GM06990 (cell line): Measurements from ENCODE around the gene SPRING1.

Source experiments
- DNase-seq: peaks from one replicate; pipeline ENCODE4 v3.0.0-alpha.2; 2011; ENCODE audit not compliant: insufficient read length; ENCODE audit errors: extremely low read depth
- H3K27me3 ChIP-seq: replicated peaks from 2 replicates; pipeline ENCODE4 v1.6.0; 2011; ENCODE audit warnings: low read length; ENCODE audit not compliant: control insufficient read depth, insufficient read depth
- H3K36me3 ChIP-seq: 2 replicates; pipeline ENCODE4 v1.5.1; 2011; ENCODE audit warnings: low read length; ENCODE audit not compliant: control insufficient read depth, insufficient read depth
- H3K4me3 ChIP-seq: replicated peaks from 2 replicates; pipeline ENCODE4 v1.5.1; 2011; ENCODE audit warnings: low read depth, mild to moderate bottlenecking, control low read depth, low read length
- TF ChIP-seq, protein P1 (sequence below): IDR thresholded peaks from 2 replicates; pipeline ENCODE4 v1.5.1; 2011; ENCODE audit warnings: low read length, control low read depth, mild to moderate bottlenecking, inconsistent platforms; ENCODE audit not compliant: insufficient read depth, poor library complexity, severe bottlenecking

Gene SPRING1

GRCh38 chr12:116727891-116728290 lies 10.0 kb downstream of the SPRING1 start:
- TF ChIP-seq, protein P1, sequence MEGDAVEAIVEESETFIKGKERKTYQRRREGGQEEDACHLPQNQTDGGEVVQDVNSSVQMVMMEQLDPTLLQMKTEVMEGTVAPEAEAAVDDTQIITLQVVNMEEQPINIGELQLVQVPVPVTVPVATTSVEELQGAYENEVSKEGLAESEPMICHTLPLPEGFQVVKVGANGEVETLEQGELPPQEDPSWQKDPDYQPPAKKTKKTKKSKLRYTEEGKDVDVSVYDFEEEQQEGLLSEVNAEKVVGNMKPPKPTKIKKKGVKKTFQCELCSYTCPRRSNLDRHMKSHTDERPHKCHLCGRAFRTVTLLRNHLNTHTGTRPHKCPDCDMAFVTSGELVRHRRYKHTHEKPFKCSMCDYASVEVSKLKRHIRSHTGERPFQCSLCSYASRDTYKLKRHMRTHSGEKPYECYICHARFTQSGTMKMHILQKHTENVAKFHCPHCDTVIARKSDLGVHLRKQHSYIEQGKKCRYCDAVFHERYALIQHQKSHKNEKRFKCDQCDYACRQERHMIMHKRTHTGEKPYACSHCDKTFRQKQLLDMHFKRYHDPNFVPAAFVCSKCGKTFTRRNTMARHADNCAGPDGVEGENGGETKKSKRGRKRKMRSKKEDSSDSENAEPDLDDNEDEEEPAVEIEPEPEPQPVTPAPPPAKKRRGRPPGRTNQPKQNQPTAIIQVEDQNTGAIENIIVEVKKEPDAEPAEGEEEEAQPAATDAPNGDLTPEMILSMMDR: no peak
- DNase-seq: no peak
- no peaks in the 10 kb centered on the region for H3K27me3 ChIP-seq
- no peak overlapping the region for H3K4me3 ChIP-seq
- H3K36me3 ChIP-seq: peaks cover 1% of the 10 kb centered on the region

- TF ChIP-seq, protein P1: no peak
- peaks cover 1% of the 10 kb centered on the region for H3K36me3 ChIP-seq
- H3K4me3 ChIP-seq: no peak overlapping the region
- no peak for DNase-seq
- no peaks in the 10 kb centered on the region for H3K27me3 ChIP-seq
Observed at GRCh38 chr12:116727261-116727660, 10.6 kb downstream of the SPRING1 start.

DNA sequence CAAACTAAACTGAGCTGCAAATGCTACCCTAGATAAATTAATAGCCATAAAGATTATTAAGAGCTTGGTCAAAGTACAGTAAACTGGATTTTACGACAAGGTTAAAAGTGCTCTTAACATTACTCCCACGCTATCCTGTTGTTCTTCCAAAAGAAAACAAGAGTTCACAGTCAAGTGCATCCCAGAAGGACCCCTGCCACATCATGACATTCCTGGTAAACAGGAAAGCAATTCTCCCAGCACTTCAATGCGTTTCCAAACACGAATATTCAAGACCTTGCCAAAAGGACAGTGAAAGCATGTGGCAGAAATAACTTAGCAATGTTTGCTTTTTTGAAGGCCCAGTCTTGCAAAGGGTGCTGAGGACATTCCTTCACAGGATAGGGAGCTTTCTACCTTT lies 11.2 kb downstream of the SPRING1 start:
- Histone ChIP-seq H3K36me3 (peaks cover 1% of the 10 kb centered on the region), H3K4me3 (no peak overlapping the region), H3K27me3 (no peaks in the 10 kb centered on the region)
- TF ChIP-seq, protein P1: no peak
- DNase-seq: no peak

DNA sequence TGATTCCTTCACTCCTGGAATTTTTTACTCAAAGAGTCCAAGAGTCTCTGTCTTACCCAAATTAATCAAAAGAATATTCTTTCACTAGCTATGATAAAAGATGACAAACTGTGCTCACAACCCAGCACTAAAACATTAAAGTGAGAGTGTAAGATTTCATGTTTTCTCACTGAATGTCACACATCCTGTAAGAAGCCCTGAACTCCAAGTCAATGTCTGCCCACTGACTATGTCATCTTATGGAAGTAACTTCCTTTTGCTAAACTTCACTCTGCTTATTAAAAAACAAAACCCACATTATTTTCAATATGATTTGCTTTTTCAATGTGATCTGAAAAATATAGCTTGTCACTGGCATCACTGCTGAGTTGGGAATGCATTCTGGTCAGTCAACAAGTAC lies 15.6 kb downstream of the SPRING1 start:
- Histone ChIP-seq H3K4me3 (no peak overlapping the region), H3K27me3 (no peaks in the 10 kb centered on the region), H3K36me3 (peaks cover 6% of the 10 kb centered on the region)
- TF ChIP-seq, protein P1: no peak
- DNase-seq: no peak

DNA sequence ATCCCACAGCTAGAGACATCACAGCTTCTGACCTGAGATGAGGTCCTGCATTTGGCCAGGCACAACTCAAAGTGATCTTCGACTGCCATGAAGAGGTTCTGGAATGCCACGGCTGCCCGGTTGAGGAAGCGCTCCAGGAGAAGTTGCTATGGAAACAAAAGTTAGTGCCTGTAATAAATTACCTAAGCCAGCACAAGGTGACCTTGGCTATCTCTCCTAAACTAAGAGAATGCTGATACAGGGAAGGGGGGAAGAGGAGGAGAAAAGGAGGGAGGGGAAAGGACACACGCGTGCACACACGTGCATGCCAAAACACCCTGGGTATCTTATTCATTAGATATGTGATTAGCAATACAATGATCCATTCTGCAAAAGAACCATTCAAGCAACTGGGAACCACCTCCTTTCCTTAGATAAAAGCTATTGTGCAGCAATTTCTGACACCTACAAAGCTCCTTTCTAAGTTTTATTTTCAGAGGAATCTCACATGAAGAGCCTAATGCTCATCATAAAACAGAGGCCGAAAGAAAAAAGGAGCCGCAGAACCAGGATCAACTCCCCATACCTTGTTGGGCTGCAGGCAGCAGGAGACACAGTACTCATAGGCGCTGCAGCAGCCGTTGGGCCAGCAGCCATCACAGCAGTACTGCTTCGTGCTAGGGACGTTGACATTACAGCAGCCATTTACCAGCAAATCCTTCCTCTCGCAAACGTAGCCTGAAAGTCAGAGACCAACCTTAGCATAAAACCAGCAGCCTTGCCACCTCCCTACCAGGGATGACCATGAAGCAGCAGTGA lies 17.9 kb downstream of the SPRING1 start:
- Histone ChIP-seq H3K27me3 (no peaks in the 10 kb centered on the region), H3K36me3 (peaks cover 13% of the 10 kb centered on the region), H3K4me3 (no peak overlapping the region)
- DNase-seq: no peak
- TF ChIP-seq, protein P1: no peak
